Measurements from ENCODE around the gene PPM1E.

GRCh38 chr17:58918072-58918471 lies 162.4 kb downstream of the PPM1E start:
- no peak for TF ChIP-seq REST (IDR thresholded peaks at IDR 0.05; ENCODE audit: insufficient read depth in 1 of 2, low read depth in 2 of 2, low read length in 2 of 2)
- TF ChIP-seq POLR2AphosphoS5 (IDR thresholded peaks at IDR 0.05; ENCODE audit: low read depth, low read length) = no peak
- no peak for TF ChIP-seq SIN3A (IDR thresholded peaks at IDR 0.05; ENCODE audit: borderline replicate concordance, insufficient read depth, low read length)
